HG02943 (cell line): ENCODE results near the gene C19orf25.
"Not testable (repeated sequence)": the region's sequence is repeated elsewhere in the genome, so short reads cannot be mapped to it uniquely, and the experiment has no call there.

Experiments used
- ATAC-seq: cut with Tn5 transposase; IDR thresholded peaks from one replicate; pipeline ENCODE4 v1.9.1; 2021; ENCODE audit warnings: mild to moderate bottlenecking, low read depth, moderate library complexity; ENCODE audit not compliant: unreplicated experiment

C19orf25 gene

DNA sequence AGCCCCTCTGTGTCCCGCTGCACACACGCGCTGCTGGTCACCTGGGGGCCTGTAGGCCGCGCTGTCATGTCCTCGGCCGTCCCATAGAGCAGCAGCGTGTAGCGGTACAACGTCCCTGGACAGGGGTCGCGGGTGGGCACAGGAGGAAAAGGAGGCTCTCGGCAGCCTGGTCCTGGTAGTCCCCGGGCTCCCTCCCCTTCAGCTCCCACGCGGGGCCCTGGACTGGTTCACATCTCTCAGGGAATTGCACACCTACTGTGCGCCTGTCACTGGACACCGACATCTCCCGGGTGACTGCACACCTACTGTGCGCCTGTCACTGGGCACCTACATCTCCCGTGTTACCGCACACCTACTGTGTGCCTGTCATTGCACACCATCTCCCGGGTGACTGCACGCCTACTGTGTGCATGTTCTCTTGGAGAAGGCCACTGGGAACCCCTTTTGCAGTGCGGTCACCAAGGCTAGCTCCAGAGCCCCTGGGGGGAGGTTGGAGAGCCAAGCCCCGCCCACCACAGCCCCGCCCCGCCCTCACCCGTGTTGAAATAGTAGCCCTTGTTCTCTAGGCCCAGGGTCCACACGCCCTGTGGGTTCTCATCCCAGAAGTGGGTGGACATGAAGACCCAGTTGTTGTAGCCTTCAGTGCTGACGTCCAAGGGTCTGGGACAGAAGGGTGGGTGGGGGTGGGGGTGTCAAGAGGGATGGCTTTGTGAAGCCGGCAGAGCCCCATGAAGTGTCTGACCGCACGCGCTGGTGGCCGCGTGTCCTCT lies 3.5 kb upstream of the C19orf25 start:
- ATAC-seq, result no peak

GRCh38 chr19:1481893-1482360 lies 2.9 kb upstream of the C19orf25 start:
- ATAC-seq, result no peak

GRCh38 chr19:1481224-1481892 lies 2.3 kb upstream of the C19orf25 start:
- ATAC-seq, result no peak

GRCh38 chr19:1477056-1477455 lies 2.0 kb downstream of the C19orf25 start:
- not testable (repeated sequence) for ATAC-seq

GRCh38 chr19:1475751-1476437 lies 3.1 kb downstream of the C19orf25 start:
- no peak for ATAC-seq

DNA sequence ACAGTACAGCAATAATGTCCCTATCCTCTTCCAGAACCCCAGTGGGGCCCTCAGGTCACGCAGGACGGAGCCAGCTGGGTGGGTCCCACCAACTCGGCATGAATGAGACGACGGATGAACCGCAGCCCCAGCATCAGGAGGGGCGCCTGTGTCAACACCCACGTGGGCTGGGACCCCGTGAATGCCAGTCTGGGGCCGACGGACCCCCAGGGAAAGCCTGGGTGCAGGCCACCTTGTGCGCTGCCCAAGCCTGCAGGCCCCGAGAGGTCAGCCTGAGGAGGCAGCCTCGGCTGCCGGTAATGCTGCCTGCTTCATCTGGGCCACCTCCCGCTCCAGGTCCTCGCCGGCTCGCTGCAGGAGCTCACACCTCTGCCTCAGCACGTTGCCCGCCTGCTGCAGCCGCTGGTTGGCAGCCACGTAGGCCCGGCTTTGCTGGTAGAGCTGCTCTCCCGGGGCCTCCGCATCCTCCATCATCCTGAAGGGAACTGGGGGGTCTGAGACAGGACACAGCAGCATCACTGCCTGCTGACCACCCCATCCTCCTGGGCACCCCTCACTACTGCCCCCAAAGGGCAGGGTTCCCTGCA lies 4.2 kb downstream of the C19orf25 start:
- no peak for ATAC-seq

- no peak for ATAC-seq
These were observed 4.8 kb downstream of the C19orf25 start for GRCh38 chr19:1474011-1474764.

DNA sequence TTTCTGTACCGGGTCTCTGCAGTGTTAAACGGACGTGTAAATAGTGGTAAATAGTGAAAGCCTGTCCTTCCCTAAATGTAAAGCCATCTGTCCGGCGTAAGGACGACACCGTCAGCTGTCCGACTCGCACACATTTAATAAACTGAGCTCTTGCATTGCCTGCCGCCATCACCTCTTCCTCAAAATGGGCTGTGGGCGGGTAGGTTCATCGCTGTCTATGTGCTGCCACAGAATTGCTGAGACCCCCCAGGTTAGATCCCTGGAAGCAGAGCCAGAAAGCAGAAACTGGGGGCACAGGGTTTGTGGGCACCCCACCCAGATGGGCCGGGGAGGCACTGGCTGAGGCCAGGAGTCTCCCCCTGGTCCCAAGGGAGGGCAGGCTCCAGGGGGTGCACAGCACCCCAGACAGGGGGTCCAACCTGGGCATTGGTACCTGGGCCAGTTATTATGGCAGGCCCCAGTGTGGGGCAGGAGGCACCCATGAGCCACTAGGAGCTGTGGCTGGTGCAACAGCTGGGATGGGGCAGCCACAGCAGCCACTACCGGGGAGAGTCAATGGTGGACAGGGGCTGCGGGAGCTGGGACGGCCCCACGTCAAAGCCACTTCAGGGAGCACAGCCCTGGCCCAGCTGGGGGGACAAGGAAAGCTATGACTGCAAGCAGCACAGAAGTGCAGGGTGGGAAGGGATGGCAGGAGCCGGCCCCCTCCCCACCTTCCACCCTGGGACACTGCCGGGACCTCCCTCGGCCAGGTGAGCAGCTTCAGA lies 5.7 kb downstream of the C19orf25 start:
- ATAC-seq, result no peak

GRCh38 chr19:1472231-1473084 lies 6.6 kb downstream of the C19orf25 start:
- ATAC-seq, result no peak

DNA sequence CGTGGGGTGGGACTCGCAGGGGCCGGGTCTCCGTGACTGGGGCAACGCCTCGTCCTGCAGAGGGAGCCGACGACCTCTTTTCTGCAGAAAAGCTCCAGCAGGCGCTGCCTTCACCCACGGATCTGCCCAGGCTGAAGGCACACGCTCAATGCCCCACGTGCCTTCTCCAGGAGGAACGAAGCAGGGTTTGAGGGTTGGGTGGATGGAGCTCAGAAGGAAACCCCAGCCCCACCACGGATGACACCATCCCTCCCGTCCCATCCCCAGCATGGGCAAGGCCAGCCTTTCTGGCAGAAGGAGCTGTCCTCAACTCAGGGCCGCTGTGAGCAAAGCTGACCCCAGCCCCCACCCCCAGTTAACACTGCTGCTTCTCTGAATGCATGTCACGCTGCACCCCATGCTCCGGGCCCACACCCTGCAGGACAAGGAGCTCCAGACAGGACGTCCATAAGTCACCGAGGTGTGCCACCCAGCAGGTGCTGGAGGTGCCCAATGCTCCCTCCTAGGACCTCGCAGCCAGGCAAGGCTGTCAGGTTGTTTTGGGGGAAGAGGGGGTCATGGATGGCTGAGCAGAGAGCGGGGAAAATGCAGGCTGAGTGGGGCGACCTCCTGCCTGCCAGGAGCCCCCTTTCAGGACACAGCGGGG lies 7.4 kb downstream of the C19orf25 start:
- no peak for ATAC-seq

- ATAC-seq, result no peak
These were observed 8.0 kb downstream of the C19orf25 start for GRCh38 chr19:1471010-1471514.

GRCh38 chr19:1470305-1471009 lies 8.6 kb downstream of the C19orf25 start:
- ATAC-seq, result no peak

DNA sequence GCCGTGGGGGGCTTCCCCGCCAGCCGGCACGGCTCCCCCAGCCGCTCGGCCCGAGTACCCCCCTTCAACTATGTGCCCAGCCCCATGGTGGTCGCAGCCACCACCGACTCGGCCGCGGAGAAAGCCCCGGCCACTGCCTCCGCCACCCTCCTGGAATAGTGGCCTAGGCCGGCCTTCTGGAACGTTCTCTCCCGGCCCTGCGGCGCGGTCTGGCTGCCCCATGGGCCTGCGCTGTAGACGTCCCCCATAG lies 9.0 kb downstream of the C19orf25 start:
- ATAC-seq, result no peak

- no peak for ATAC-seq
These were observed 9.6 kb downstream of the C19orf25 start for GRCh38 chr19:1469255-1470054.

DNA sequence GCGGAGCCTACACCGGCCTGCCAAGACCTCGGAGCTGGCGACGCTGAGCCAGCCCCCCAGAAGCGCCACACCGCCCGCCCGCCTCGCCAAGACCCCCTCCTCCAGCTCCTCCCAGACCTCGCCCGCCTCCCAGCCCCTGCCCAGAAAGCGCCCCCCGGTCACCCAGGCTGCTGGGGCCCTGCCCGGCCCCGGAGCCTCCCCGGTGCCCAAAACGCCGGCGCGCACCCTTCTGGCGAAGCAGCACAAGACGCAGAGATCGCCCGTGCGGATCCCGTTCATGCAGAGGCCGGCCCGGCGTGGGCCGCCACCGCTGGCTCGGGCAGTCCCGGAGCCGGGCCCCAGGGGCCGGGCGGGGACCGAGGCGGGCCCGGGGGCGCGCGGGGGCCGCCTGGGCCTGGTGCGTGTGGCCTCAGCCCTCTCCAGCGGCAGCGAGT lies 10.2 kb downstream of the C19orf25 start:
- ATAC-seq, result no peak

GRCh38 chr19:1468274-1468820 lies 10.7 kb downstream of the C19orf25 start:
- no peak for ATAC-seq
